HepG2 (cell line): Measurements from ENCODE around the gene APBB2. TPM values are rescaled to one million over a fixed set of nuclear protein-coding genes. Genes with fewer than 3 reads are reported as not detected.

Experiments used
- ATAC-seq: fragments of 200-7000 bp; cut with Tn5 transposase; 3 replicates; pipeline ENCODE4 v1.9.1; 2020; ENCODE audit warnings: mild to moderate bottlenecking, moderate library complexity
- BruUV-seq: library from RNA; stranded (reverse); fragments of 400-500 nt; replicated peaks from 2 replicates; lab custom pipeline; 2021; lab: Mats Ljungman, UMichigan
- CTCF ChIA-PET: fragments of 300-600 bp; formaldehyde crosslinking; extraction: SDS; loops from one replicate; lab custom pipeline; 2021; ENCODE audit warnings: low total read pairs, inconsistent platforms, low intra/inter-chr PET ratio; lab: Yijun Ruan, JAX
- POLR2A ChIA-PET: fragments of 350-600 bp; sonication (Branson Sonifier 250); formaldehyde crosslinking; loops from one replicate; lab custom pipeline; 2020; ENCODE audit warnings: antibody characterized with exemption, inconsistent platforms; lab: Yijun Ruan, JAX
- DNase-seq: peaks from one replicate; pipeline ENCODE4 v3.0.0-alpha.2; 2015; ENCODE audit warnings: low spot score
- FAIRE-seq: peaks from 3 replicates; lab custom pipeline; 2011; peaks lifted over from hg19 to GRCh38; lab: Jason Lieb, UNC
- H2AFZ ChIP-seq: one replicate; pipeline ENCODE4 v1.6.1; 2011; ENCODE audit warnings: low read length, inconsistent platforms
- H3K27ac ChIP-seq: fragments of 300-600 bp; 3 replicates; pipeline ENCODE4 v1.8.0; 2011; ENCODE audit warnings: mixed run types, mild to moderate bottlenecking, mixed read lengths, low read length, inconsistent platforms; ENCODE audit not compliant: insufficient read depth; ENCODE audit errors: extremely low read length
- H3K27me3 ChIP-seq, 2 experiments: fragments of 200-600 bp in 1 of 2; 2 replicates in 1 of 2; 3 replicates in 1 of 2; pipeline versions ENCODE4 v1.6.0 to v1.8.0; 2011; ENCODE audit warnings: low read length in 2 of 2, mild to moderate bottlenecking in 2 of 2, moderate library complexity in 2 of 2, inconsistent platforms in 1 of 2; ENCODE audit not compliant: insufficient read depth in 2 of 2, control insufficient read depth in 1 of 2
- H3K36me3 ChIP-seq, 2 experiments: fragments of 200-600 bp in 1 of 2; replicated peaks in 1 of 2; 2 replicates in 1 of 2; 3 replicates in 1 of 2; pipeline versions ENCODE4 v1.5.1 to v1.8.0; 2011; ENCODE audit warnings: low read length in 2 of 2, inconsistent platforms in 1 of 2; ENCODE audit not compliant: insufficient read depth in 2 of 2, control insufficient read depth in 1 of 2
- H3K4me1 ChIP-seq: 2 replicates; pipeline ENCODE4 v1.5.1; 2012; ENCODE audit warnings: low read length, inconsistent platforms; ENCODE audit not compliant: insufficient read depth
- H3K4me2 ChIP-seq: 2 replicates; pipeline ENCODE4 v1.6.0; 2011; ENCODE audit warnings: low read depth, low read length, inconsistent platforms
- H3K4me3 ChIP-seq, 3 experiments: fragments of 200-600 bp in 1 of 3; sonication (generic), shearing (Covaris generic) in 1 of 3; replicated peaks in 1 of 3; 2 replicates each; pipeline ENCODE4 v1.5.1; 2011 to 2016; ENCODE audit warnings: low read length in 3 of 3, inconsistent platforms in 2 of 3, low read depth in 2 of 3, mild to moderate bottlenecking in 2 of 3, control low read depth in 1 of 3, mixed read lengths in 1 of 3; ENCODE audit not compliant: insufficient read depth in 1 of 3
- H3K79me2 ChIP-seq: one replicate; pipeline ENCODE4 v1.6.1; 2011; ENCODE audit warnings: low read length, inconsistent platforms; ENCODE audit not compliant: insufficient read depth
- H3K9ac ChIP-seq: 2 replicates; pipeline ENCODE4 v1.6.0; 2011; ENCODE audit warnings: mild to moderate bottlenecking, low read depth, low read length, inconsistent platforms; ENCODE audit not compliant: insufficient read depth
- H3K9me3 ChIP-seq: 2 replicates; pipeline ENCODE4 v1.5.1; 2012; ENCODE audit warnings: mild to moderate bottlenecking, low read length
- H4K20me1 ChIP-seq: 2 replicates; pipeline ENCODE4 v1.6.0; 2011; ENCODE audit warnings: inconsistent platforms, mild to moderate bottlenecking, low read length, moderate library complexity; ENCODE audit not compliant: insufficient read depth
- ARNT2 ChIP-seq: sonication (generic); formaldehyde crosslinking; IDR thresholded peaks from 2 replicates; pipeline ENCODE4 v1.8.0; 2022; ENCODE audit warnings: mild to moderate bottlenecking, low read depth, missing genetic modification reagents, moderate library complexity
- ATRX ChIP-seq: sonication (generic); formaldehyde crosslinking; IDR thresholded peaks from 2 replicates; pipeline ENCODE4 v1.4.0; 2020; ENCODE audit warnings: missing genetic modification reagents, borderline replicate concordance
- BHLHE40 ChIP-seq: IDR thresholded peaks from 2 replicates; pipeline ENCODE4 v1.6.1; 2011; ENCODE audit warnings: low read length, improper control_type of control experiment
- BORCS8-MEF2B ChIP-seq: sonication (generic); formaldehyde crosslinking; IDR thresholded peaks from 2 replicates; pipeline ENCODE4 v1.8.0; 2022; ENCODE audit warnings: mild to moderate bottlenecking, missing genetic modification reagents
- EP300 ChIP-seq, 3 experiments: sonication (generic) in 1 of 3; formaldehyde crosslinking in 1 of 3; IDR thresholded peaks; 2 replicates each; pipeline versions ENCODE4 v1.5.1 to v1.6.1; 2011 to 2020; ENCODE audit warnings: low read depth in 2 of 3, low read length in 2 of 3, borderline replicate concordance in 1 of 3, improper control_type of control experiment in 1 of 3, mild to moderate bottlenecking in 1 of 3, missing genetic modification reagents in 1 of 3, moderate library complexity in 1 of 3
- JUNB ChIP-seq: sonication (generic); formaldehyde crosslinking; IDR thresholded peaks from 2 replicates; pipeline ENCODE4 v1.8.0; 2022; ENCODE audit warnings: missing genetic modification reagents, mild to moderate bottlenecking, borderline replicate concordance
- KLF15 ChIP-seq: sonication (generic); formaldehyde crosslinking; IDR thresholded peaks from 2 replicates; pipeline ENCODE4 v1.8.1; 2023; ENCODE audit warnings: borderline replicate concordance, mild to moderate bottlenecking, inconsistent platforms, missing genetic modification reagents, mixed read lengths
- MXD4 ChIP-seq: IDR thresholded peaks from 2 replicates; pipeline ENCODE4 v1.6.1; 2016; ENCODE audit warnings: mild to moderate bottlenecking, missing biosample characterization, missing genetic modification reagents
- MYPOP ChIP-seq: sonication (generic); formaldehyde crosslinking; IDR thresholded peaks from 2 replicates; pipeline ENCODE4 v1.8.1; 2023; ENCODE audit warnings: mild to moderate bottlenecking, moderate library complexity, missing genetic modification reagents
- NR2F6 ChIP-seq, 2 experiments: IDR thresholded peaks; 2 replicates each; pipeline ENCODE4 v1.6.1; 2016; ENCODE audit warnings: antibody characterized with exemption in 1 of 2, mild to moderate bottlenecking in 1 of 2
- PAF1 ChIP-seq: IDR thresholded peaks from 2 replicates; pipeline ENCODE4 v1.6.1; 2016; ENCODE audit warnings: missing genetic modification reagents, missing compliant biosample characterization
- POLR2AphosphoS5 ChIP-seq: IDR thresholded peaks from 2 replicates; pipeline ENCODE4 v1.6.1; 2012; ENCODE audit warnings: low read depth, low read length
- PRDM15 ChIP-seq: sonication (generic); formaldehyde crosslinking; IDR thresholded peaks from 2 replicates; pipeline ENCODE4 v1.4.0; 2020; ENCODE audit warnings: missing genetic modification reagents
- REPIN1 ChIP-seq: sonication (generic); formaldehyde crosslinking; IDR thresholded peaks from 2 replicates; pipeline ENCODE4 v1.8.0; 2022; ENCODE audit warnings: missing genetic modification reagents, low read depth, mild to moderate bottlenecking, borderline replicate concordance
- ZFP62 ChIP-seq: sonication (generic); formaldehyde crosslinking; IDR thresholded peaks from 2 replicates; pipeline ENCODE4 v1.4.0; 2020; ENCODE audit warnings: missing genetic modification reagents
- ZMYM3 ChIP-seq: sonication (generic); formaldehyde crosslinking; IDR thresholded peaks from 2 replicates; pipeline ENCODE4 v1.5.1; 2020; ENCODE audit warnings: mild to moderate bottlenecking, missing genetic modification reagents
- ZNF292 ChIP-seq: sonication (generic); formaldehyde crosslinking; IDR thresholded peaks from 2 replicates; pipeline ENCODE4 v1.8.1; 2022; ENCODE audit warnings: mild to moderate bottlenecking, low read depth, missing genetic modification reagents, borderline replicate concordance
- ZNF776 ChIP-seq: sonication (generic); formaldehyde crosslinking; IDR thresholded peaks from 2 replicates; pipeline ENCODE4 v1.4.0; 2020; ENCODE audit warnings: mild to moderate bottlenecking, missing genetic modification reagents
- ZNF792 ChIP-seq: IDR thresholded peaks from 2 replicates; pipeline ENCODE4 v1.6.1; 2016
- ZSCAN25 ChIP-seq: sonication (generic); formaldehyde crosslinking; IDR thresholded peaks from 2 replicates; pipeline ENCODE4 v1.8.0; 2022; ENCODE audit warnings: mild to moderate bottlenecking, missing genetic modification reagents
- WGBS: methylation state at CpG from one replicate; pipeline ENCODE4 v1.1.6; 2017; ENCODE audit warnings: low lambda C conversion rate; 5-methylcytosine and 5-hydroxymethylcytosine counted together
- in situ Hi-C: cut with HindIII; loops from 2 replicates; pipeline ENCODE4 v1.10.0; 2017; ENCODE audit warnings: low pct_unique_long_range_greater_than_20kb; ENCODE audit not compliant: extremely low pct_ligation_motif_present
- intact Hi-C: fragments of 100-400 bp; cut with micrococcal nuclease; formaldehyde crosslinking; loops from one replicate; pipeline ENCODE4 v1.10.0; 2022; ENCODE audit not compliant: unreplicated experiment
- polyA plus RNA-seq, 8 experiments: library from polyadenylated mRNA; depleted of rRNA in 3 of 8; stranded (reverse) in 7 of 8; unstranded in 1 of 8; fragments of >200 nt; fragmentation: Illumina TruSeq in 4 of 8; extraction: Trizol in 4 of 8; gene quantifications; 2 replicates each; pipeline versions ENCODE4 v1.2.1 to v1.2.3, GENCODE V29; 2011 to 2016; ENCODE audit warnings: low read depth in 4 of 8, missing spikeins in 1 of 8, mixed read lengths in 1 of 8; ENCODE audit not compliant: insufficient read depth in 1 of 8
- total RNA-seq, 5 experiments: library from RNA; depleted of rRNA; stranded (reverse); fragments of >200 nt; fragmentation: Illumina TruSeq; extraction: Trizol; gene quantifications; 2 replicates each; pipeline ENCODE4 v1.2.3, GENCODE V29; 2016; ENCODE audit warnings: low read depth in 1 of 5

APBB2 gene
- total and polyA plus RNA-seq, 2 of the 13 experiments (the other 11 are each of a cell fraction or from before 2014, with no cell fraction given), result 11.7 to 17.0 TPM

GRCh38 chr4:40831146-40831907 is 383.0 kb downstream of the APBB2 start (continued):
- TF ChIP-seq ZSCAN25 (CRISPR knock-in tag), result no peak
- TF ChIP-seq BORCS8-MEF2B (CRISPR knock-in tag), result no peak
- TF ChIP-seq ZMYM3 (CRISPR knock-in tag), result peak; percentile 28; the same call in 1 of the 2 replicates
- no peak for TF ChIP-seq KLF15 (CRISPR knock-in tag)
- no peak for TF ChIP-seq ZNF292 (CRISPR knock-in tag)
- TF ChIP-seq ZFP62 (CRISPR knock-in tag), result no peak
- no peak for TF ChIP-seq BHLHE40
- TF ChIP-seq, all 625 proteins: peak for 2

GRCh38 chr4:40829586-40829985 is 384.8 kb downstream of the APBB2 start:
- no peak for DNase-seq
- no peak for ATAC-seq
- Histone ChIP-seq H3K79me2 (no peaks in the 10 kb centered on the region), H3K4me1 (0 out of 2 replicates have a peak, but pooled peaks cover 9% of the 10 kb centered on the region), H3K9me3 (no peaks in the 10 kb centered on the region), H3K4me2 (no peak overlapping the region), H4K20me1 (no peaks in the 10 kb centered on the region), H2AFZ (no peak overlapping the region), H3K9ac (no peak overlapping the region), H3K4me3 (no peak overlapping the region), H3K27me3 (no peaks in the 10 kb centered on the region), H3K36me3 (peaks cover 9 to 12% of the 10 kb centered on the region in 2 experiments; a peak in 4 of 5 replicates), H3K27ac (no peak overlapping the region)
- WGBS, result 94% methylated on average over 2 of the region's 4 CpGs
- ChIA-PET POLR2A (no interaction called here), CTCF (no interaction called here)
- intact Hi-C loops (no loop called here), in situ Hi-C loops (no loop called here)
- BruUV-seq, result no TSS peak
- FAIRE-seq, result no peak
- TF ChIP-seq POLR2AphosphoS5 (no peak), MYPOP (CRISPR knock-in tag) (no peak), PRDM15 (CRISPR knock-in tag) (no peak), ARNT2 (CRISPR knock-in tag) (no peak), MXD4 (CRISPR knock-in tag) (no peak), NR2F6 (IDR thresholded peaks at IDR 0.05) (no peak), NR2F6 (CRISPR knock-in tag; IDR thresholded peaks at IDR 0.05) (no peak), EP300 (IDR thresholded peaks at IDR 0.05; ENCODE audit: low read depth in 2 of 2, low read length in 2 of 2) (no peak), EP300 (CRISPR knock-in tag; IDR thresholded peaks at IDR 0.05; ENCODE audit: borderline replicate concordance) (no peak), REPIN1 (CRISPR knock-in tag) (no peak), JUNB (CRISPR knock-in tag) (no peak), ZNF792 (CRISPR knock-in tag) (no peak), ATRX (no peak), ZNF776 (CRISPR knock-in tag) (no peak), PAF1 (no peak)
